ENCODE results near the gene CYP8B1.

The CYP8B1 gene

DNA sequence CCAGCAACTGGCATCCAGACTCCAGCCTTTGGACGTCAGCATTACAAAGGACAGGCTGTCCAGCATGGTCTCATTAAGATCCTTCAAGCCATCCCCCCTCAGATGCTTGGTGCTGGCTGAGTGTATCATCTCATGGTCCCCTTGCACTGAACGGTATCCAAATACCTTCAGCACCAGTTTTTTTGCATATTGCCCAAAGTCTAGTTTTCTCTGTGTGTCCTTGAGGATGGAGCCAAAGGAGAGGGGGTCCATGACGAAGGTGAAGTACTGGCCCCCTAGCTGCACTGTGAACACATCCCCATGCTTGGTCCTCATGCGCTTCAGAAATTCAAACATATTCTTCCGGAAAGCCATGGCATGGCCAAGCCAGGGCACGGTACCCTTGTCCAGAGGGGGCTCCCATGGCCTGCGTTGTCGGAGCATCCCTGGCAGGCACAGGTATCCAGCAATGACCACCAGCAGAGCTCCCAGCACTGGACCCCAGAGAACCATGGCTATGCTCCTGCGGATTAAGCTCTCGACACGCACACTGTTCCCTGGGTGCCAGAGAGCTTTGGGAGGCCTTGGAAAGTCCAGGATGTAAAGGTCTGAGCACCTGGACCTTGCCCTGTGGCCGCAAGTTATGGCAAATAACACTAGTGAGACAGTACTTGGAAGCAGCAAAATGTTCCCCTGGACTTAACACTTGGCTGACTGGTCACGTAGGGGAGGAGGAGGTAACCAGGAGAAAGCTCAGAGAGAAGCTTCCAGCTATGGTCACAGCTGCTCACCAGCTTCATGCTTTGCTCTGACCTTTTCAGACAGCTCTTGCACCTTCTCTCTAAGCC lies at the start of gene CYP8B1:
Gene CYP8B1, minus strand, starts transcription at position 555 of the 827 bp plus-strand sequence. Its CDS starts 63 bp downstream, at position 492.
- no peak for DNase-seq (ENCODE audit: low read depth)

DNA sequence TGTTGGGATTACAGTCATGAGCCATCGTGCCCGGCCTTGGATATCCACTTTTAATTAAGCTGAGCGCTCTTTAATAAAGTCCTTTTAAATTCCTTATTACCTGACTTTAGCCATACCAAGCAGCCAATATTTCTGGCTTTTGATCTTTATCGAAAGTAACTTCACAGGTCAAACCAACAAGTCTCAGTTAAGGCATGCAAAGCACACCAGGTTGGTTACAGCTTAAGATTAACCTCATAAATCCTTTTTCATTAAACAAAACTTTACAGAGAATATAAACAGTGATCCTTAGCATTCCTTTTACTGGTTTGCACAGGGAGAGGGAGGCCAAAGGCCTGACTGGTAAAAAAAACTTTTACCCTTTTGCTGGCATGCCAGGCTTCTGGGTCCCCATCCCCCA lies 47.9 kb upstream of the CYP8B1 start:
- DNase-seq (ENCODE audit: low read depth) = no peak

GRCh38 chr3:42914771-42915515 lies 39.3 kb upstream of the CYP8B1 start:
- no peak for DNase-seq (ENCODE audit: low read depth)

GRCh38 chr3:42911551-42911950 lies 35.9 kb upstream of the CYP8B1 start:
- DNase-seq (ENCODE audit: low read depth) = no peak

DNA sequence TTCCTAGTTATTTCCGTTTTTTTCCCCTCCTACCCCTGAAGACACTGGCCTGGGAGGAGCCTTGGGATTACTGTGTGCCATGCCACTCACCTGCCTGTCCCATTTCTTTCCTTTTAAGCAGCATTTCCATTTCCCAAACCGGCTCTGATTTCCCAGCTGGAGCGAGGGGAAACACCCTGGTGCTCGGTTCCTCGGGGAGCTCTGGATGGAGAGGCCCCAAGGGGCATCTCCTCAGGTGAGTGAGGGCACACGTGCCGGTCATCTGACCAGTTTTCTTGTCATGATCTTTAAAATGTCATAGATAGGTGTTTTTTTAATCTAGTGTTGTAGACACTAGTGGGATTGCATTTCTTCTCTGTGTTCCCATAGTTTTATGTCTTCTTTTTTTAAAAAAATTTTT lies 33.0 kb upstream of the CYP8B1 start:
- no peak for DNase-seq (ENCODE audit: low read depth)

DNA sequence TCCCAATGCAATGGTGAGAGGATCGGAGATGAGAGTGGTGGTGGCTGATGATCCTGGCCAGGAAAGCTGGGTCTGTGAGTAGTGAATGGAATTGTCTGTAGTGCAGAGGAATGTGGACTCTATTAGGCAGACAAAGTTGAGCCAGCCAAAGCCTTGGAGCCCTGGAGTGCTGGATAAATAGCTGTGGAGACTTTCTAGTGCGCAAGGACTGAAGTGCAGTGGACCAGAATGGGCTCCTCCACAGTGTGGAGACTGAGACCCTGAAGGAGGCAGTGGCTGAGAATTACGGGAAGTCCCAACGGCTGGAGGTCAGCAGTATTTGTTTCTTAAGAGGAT lies 31.1 kb upstream of the CYP8B1 start:
- no peak for DNase-seq (ENCODE audit: low read depth)

GRCh38 chr3:42906070-42906847 lies 30.6 kb upstream of the CYP8B1 start, which contains the start of gene ZNF662:
Gene ZNF662 (plus strand): TSS chr3:42906142. CDS start chr3:42908115, 1,973 bp downstream.
- no peak for DNase-seq (ENCODE audit: low read depth)

DNA sequence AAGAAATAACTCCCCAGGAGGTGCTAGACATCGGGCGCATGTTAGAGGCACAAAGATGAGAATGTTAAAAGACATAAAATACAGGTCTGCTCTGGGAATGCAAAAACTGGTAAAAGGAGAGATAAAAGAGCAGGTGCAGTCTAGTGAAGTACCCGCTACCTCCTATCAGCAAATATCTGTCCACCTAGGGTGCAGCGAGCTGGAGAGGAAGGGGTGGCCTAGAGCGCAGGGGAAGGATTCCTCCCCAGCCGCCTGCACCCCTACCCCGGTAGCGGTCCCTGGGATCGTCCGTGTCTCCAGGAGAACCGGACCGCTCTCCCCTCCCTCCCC lies 30.0 kb upstream of the CYP8B1 start:
- no peak for DNase-seq (ENCODE audit: low read depth)

GRCh38 chr3:42904076-42904475 lies 28.4 kb upstream of the CYP8B1 start:
- no peak for DNase-seq (ENCODE audit: low read depth)

DNA sequence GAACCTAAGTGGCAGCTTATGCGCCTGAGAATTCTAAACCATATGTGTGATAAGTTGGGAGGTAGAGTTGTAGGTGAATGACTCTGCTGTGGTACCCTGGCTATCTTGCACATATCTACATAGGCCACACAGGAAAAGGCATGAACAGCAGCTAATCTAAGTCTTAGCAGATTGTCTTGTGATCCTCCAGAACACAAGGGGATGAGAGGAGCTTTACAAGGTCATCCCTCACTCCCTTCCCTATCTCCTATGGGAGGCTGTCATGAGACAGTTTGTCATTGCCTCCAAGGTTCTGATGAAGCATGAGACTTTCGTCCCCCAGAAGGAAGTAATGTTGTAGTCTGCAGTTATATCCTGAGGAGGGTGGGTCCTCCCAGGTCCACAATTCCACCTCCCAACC lies 26.6 kb upstream of the CYP8B1 start:
- no peak for DNase-seq (ENCODE audit: low read depth)

DNA sequence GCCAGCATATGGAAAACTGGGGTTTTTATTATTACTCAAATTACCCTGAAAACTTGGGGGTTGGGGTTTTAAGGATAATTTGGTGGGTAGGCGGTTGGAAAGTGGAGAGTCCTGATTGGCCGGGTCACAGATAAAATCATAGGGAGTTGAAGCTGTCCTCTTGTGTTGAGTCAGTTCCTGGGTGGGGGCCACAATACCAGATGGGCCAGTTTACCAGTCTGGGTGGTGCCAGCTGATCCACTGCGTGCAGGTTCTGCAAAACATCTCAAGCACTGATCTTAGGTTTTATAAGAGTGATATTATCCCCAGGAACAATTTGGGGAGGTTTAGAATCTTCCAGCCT lies 25.4 kb upstream of the CYP8B1 start:
- DNase-seq (ENCODE audit: low read depth) = no peak

- DNase-seq (ENCODE audit: low read depth) = no peak
These were observed 24.8 kb upstream of the CYP8B1 start for GRCh38 chr3:42900226-42901072.

DNA sequence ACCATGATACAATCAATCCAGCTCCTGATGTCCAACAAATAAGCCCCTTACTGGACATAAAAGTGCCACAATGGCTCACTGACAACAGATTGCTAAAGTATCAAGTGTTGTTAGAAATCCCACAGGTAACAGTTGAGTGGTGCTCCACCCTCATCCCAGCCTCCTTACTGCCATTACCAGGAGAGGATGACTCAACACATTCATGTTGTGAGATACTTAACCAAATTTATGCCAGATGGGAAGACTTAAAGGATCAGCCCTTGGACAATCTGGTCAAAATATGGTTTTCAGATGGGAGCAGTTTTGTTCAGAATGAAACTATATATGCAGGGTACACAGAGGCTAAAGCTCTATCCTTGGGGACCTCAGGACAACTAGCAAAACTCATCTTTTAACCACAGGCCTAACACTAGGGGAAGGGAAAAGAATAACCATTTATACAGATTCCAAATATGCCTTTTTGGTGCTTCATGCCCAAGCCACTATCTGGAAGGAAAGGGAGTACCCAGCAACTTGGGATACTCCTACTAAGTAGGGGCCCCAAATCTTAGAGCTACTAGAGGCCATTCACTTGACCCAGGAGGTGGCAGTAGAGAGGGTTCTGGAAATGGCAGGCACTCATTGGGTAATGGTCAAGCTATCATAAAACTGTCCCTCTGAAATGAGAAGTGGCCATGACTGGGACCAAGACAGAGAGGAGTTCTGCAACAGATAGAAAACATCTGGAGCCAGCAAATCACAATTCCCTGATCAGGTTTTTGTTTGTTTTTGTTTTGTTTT lies 23.4 kb upstream of the CYP8B1 start:
- DNase-seq (ENCODE audit: low read depth) = no peak

- DNase-seq (ENCODE audit: low read depth) = no peak
These were observed 19.8 kb upstream of the CYP8B1 start for GRCh38 chr3:42895580-42895868.

GRCh38 chr3:42894698-42895579 lies 19.3 kb upstream of the CYP8B1 start:
- DNase-seq (ENCODE audit: low read depth) = no peak

DNA sequence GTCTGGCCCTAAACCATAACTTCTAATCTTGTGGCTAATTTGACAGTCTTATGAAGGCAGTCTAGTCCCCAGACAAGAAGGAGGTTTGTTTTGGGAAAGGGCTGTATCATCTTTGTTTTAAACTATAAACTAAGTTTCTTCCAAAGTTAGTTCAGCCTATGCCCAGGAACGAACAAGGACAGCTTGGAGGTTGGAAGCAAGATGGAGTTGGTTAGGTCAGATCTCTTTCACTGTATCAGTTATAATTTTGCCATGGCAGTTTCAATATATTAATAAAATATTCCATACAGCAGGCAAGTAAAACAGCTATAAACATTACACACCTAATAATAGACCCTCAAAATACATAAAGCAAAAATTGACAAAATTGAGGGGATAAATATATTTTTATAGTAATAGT lies 17.1 kb upstream of the CYP8B1 start:
- no peak for DNase-seq (ENCODE audit: low read depth)

DNA sequence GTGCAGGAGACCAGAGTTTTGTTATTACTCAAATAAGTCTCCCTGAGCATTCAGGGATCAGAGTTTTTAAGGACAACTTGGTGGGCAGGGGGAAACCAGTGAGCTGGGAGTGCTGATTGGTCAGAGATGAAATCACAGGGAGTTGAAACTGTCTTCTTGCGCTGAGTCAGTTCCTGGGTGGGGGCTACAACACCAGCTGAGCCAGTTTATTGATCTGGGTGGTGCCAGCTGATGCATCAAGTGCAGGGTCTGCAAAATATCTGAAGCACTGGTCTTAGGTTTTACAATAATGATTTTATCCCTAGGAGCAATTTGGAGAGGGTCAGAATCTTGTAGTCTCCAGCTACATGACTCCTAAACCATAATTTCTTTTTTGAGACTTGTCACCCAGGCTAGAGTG lies 16.5 kb upstream of the CYP8B1 start:
- DNase-seq (ENCODE audit: low read depth) = no peak

DNA sequence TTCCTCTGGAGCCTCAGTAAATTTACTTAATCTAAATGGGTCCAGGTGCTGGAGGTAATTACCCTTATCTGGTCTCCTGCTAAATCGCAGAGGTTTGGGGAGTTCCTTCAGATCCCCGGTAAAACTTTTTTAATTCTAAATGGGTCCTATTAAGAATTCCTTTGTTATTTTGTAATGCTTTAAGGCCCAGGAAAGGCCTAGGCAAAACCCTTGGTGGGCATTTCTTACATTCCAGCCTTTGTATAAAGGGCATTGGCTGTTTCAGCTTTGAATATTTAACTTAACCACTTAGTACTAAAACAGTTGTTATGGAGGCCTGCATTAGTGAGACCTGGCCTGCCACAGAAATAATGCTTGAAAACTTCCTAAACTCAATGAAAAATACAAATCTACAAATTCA lies 15.4 kb upstream of the CYP8B1 start:
- DNase-seq (ENCODE audit: low read depth) = no peak

GRCh38 chr3:42887084-42887483 lies 11.4 kb upstream of the CYP8B1 start:
- no peak for DNase-seq (ENCODE audit: low read depth)

DNA sequence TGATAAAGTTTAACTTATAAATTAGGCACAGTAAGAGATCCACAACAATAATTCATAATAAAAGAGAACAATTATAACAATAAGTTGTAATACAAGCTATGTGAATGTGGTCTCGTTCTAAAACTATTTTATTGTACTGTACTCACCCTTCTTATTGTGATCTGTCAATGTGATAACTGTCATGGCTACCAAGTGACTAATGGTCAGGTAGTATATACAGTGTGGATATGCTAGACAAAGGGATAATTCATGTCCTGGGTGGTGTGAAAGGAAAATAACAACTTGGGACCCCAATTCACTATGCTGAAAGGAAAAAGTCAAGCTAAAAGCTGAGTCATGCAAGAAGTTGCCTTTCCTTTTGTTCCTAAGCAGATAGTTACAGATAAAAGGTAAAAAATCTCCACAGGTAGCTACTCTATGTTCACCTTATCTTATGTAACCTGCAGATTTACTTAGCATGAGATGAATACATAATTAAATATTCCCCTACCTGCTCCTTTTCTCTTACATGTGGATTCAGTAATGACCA lies 10.7 kb upstream of the CYP8B1 start:
- no peak for DNase-seq (ENCODE audit: low read depth)
